ENCODE data around the gene ZNF264.
"Not testable (repeated sequence)": the region's sequence is repeated elsewhere in the genome, so short reads cannot be mapped to it uniquely, and the experiment has no call there.

ZNF264 gene

GRCh38 chr19:57245959-57246358 lies 54.7 kb downstream of the ZNF264 start:
- no peak for DNase-seq

- DNase-seq = no peak
Observed at GRCh38 chr19:57248646-57249045, 57.3 kb downstream of the ZNF264 start.

- DNase-seq = no peak
Observed at GRCh38 chr19:57249329-57249728, 58.0 kb downstream of the ZNF264 start.

GRCh38 chr19:57253767-57254166 lies 62.5 kb downstream of the ZNF264 start:
- DNase-seq = not testable (repeated sequence)

- no peak for DNase-seq
Observed at GRCh38 chr19:57262044-57262443, 70.7 kb downstream of the ZNF264 start.

- DNase-seq = no peak
Observed at GRCh38 chr19:57263244-57263741, 72.0 kb downstream of the ZNF264 start.

- DNase-seq = no peak
Observed at GRCh38 chr19:57267291-57267690, 76.0 kb downstream of the ZNF264 start.

GRCh38 chr19:57269515-57270250 lies 78.4 kb downstream of the ZNF264 start:
- no peak for DNase-seq

GRCh38 chr19:57271280-57271679 lies 80.0 kb downstream of the ZNF264 start:
- DNase-seq = no peak

All from GF-D8 (cell line).